Cardiac muscle cell (in vitro differentiated cells and primary cell): Measurements from ENCODE around the gene HEPHL1. TPM values are rescaled to one million over a fixed set of nuclear protein-coding genes. Genes with fewer than 3 reads are reported as not detected.
"Not testable (repeated sequence)": the region's sequence is repeated elsewhere in the genome, so short reads cannot be mapped to it uniquely, and the experiment has no call there.

Experiments
- DNase-seq, 2 donors: peaks; one replicate each; pipeline versions ENCODE4 v3.0.0 to v3.0.0-alpha.2; 2010 to 2017; ENCODE audit warnings: low read depth in 1 of 2, low spot score in 1 of 2
- H3K27ac ChIP-seq: fragments of 200-600 bp; sonication (generic); 2 replicates; pipeline ENCODE4 v1.5.1; 2016
- H3K27me3 ChIP-seq: fragments of 200-600 bp; sonication (generic); 2 replicates; pipeline ENCODE4 v1.6.0; 2016; ENCODE audit warnings: control low read depth
- H3K36me3 ChIP-seq: fragments of 200-600 bp; sonication (generic); 2 replicates; pipeline ENCODE4 v1.5.1; 2016; ENCODE audit warnings: control low read depth
- H3K4me1 ChIP-seq: fragments of 200-600 bp; sonication (generic); 2 replicates; pipeline ENCODE4 v1.8.1; 2017; ENCODE audit warnings: low read depth, mild to moderate bottlenecking, mixed run types
- H3K4me3 ChIP-seq: fragments of 200-600 bp; sonication (generic); 2 replicates; pipeline ENCODE4 v1.5.1; 2016; ENCODE audit warnings: mild to moderate bottlenecking
- H3K9me3 ChIP-seq: fragments of 200-600 bp; sonication (generic); 2 replicates; pipeline ENCODE4 v1.5.1; 2017; ENCODE audit warnings: low read depth, mild to moderate bottlenecking, control low read depth
- CTCF ChIP-seq: IDR thresholded peaks from 2 replicates; pipeline ENCODE4 v1.5.1; 2012; ENCODE audit warnings: low read depth, mild to moderate bottlenecking, low read length
- polyA plus RNA-seq: library from polyadenylated mRNA; unstranded; fragments of >200 nt; fragmentation: Nextera tagmentation; extraction: Ambion mirVana; gene quantifications from 2 replicates; pipeline ENCODE4 v1.2.1, GENCODE V29; 2016
- total RNA-seq: library from RNA; depleted of rRNA; stranded (reverse); fragments of >200 nt; gene quantifications from 2 replicates; pipeline ENCODE4 v1.2.3, GENCODE V29; 2016

Gene HEPHL1
- total and polyA plus RNA-seq, 2 experiments from 2014 or later: not detected

- peak in 1 of 2 donors; percentile 67 for DNase-seq
- Histone ChIP-seq H3K27ac (no peak overlapping the region), H3K4me1 (no peaks in the 10 kb centered on the region), H3K27me3 (no peaks in the 10 kb centered on the region), H3K36me3 (no peaks in the 10 kb centered on the region), H3K4me3 (no peak overlapping the region), H3K9me3 (no peaks in the 10 kb centered on the region)
- TF ChIP-seq CTCF: no peak
Observed at GRCh38 chr11:94151903-94152677, 130.9 kb downstream of the HEPHL1 start.

- Histone ChIP-seq H3K4me1 (no peaks in the 10 kb centered on the region), H3K9me3 (no peaks in the 10 kb centered on the region), H3K36me3 (no peaks in the 10 kb centered on the region), H3K4me3 (no peak overlapping the region), H3K27ac (no peak overlapping the region), H3K27me3 (no peaks in the 10 kb centered on the region)
- no peak for TF ChIP-seq CTCF
- no peak for DNase-seq
Observed at GRCh38 chr11:94152678-94153065, 131.5 kb downstream of the HEPHL1 start.

- H3K27me3 ChIP-seq: no peaks in the 10 kb centered on the region
- no peak overlapping the region for H3K4me3 ChIP-seq
- no peaks in the 10 kb centered on the region for H3K9me3 ChIP-seq
- H3K4me1 ChIP-seq: no peaks in the 10 kb centered on the region
- TF ChIP-seq CTCF: no peak
- no peaks in the 10 kb centered on the region for H3K36me3 ChIP-seq
- no peak for DNase-seq
- H3K27ac ChIP-seq: no peak overlapping the region
Observed at GRCh38 chr11:94153320-94153719, 132.2 kb downstream of the HEPHL1 start.

GRCh38 chr11:94154095-94154856 lies 133.1 kb downstream of the HEPHL1 start:
- TF ChIP-seq CTCF: no peak
- H3K27ac ChIP-seq: no peak overlapping the region
- DNase-seq: no peak
- no peak overlapping the region for H3K4me3 ChIP-seq
- H3K36me3 ChIP-seq: no peaks in the 10 kb centered on the region
- no peaks in the 10 kb centered on the region for H3K9me3 ChIP-seq
- H3K4me1 ChIP-seq: no peaks in the 10 kb centered on the region
- H3K27me3 ChIP-seq: no peaks in the 10 kb centered on the region

- not testable (repeated sequence) for H3K27ac ChIP-seq, H3K36me3 ChIP-seq, H3K27me3 ChIP-seq, H3K9me3 ChIP-seq, DNase-seq, H3K4me1 ChIP-seq, H3K4me3 ChIP-seq
Observed at GRCh38 chr11:94157339-94157738, 136.2 kb downstream of the HEPHL1 start.

Other genes with a start within 250 kb of the HEPHL1 start
- gene MED17, start 237.1 kb upstream of the HEPHL1 start, total RNA-seq: 39.2 and 43.9 TPM in 2 replicates
- gene MED17, start 237.1 kb upstream of the HEPHL1 start, polyA plus RNA-seq: 28.7 and 37.8 TPM in 2 replicates
- gene VSTM5, start 170.7 kb upstream of the HEPHL1 start, total RNA-seq: 0.15 and 0.21 TPM in 2 replicates
- 0.50 TPM in 1 of 2 replicates, not detected in the other for gene VSTM5, start 170.7 kb upstream of the HEPHL1 start, polyA plus RNA-seq
- 16.5 and 18.9 TPM in 2 replicates for gene PANX1, start 107.5 kb downstream of the HEPHL1 start, total RNA-seq
- gene PANX1, start 107.5 kb downstream of the HEPHL1 start, polyA plus RNA-seq: 7.3 and 13.0 TPM in 2 replicates